GM21825 (cell line): Measurements from ENCODE around the gene DPH1.
A peak's percentile ranks its signal among the peaks of the same experiment; 100 is the strongest.

Experiments used
- ATAC-seq: cut with Tn5 transposase; IDR thresholded peaks from one replicate; pipeline ENCODE4 v1.9.1; 2021; ENCODE audit warnings: mild to moderate bottlenecking, moderate library complexity; ENCODE audit not compliant: unreplicated experiment

DPH1 gene

GRCh38 chr17:2059547-2060384 is 29.8 kb downstream of the DPH1 start:
- no peak for ATAC-seq

GRCh38 chr17:2060385-2060658 is 30.4 kb downstream of the DPH1 start:
- no peak for ATAC-seq

- ATAC-seq: no peak
Observed at GRCh38 chr17:2060681-2061440, 30.9 kb downstream of the DPH1 start.

- ATAC-seq: no peak
Observed at GRCh38 chr17:2061441-2061958, 31.5 kb downstream of the DPH1 start.

GRCh38 chr17:2062571-2063183 is 32.7 kb downstream of the DPH1 start:
- ATAC-seq: no peak

GRCh38 chr17:2063261-2064146 is 33.6 kb downstream of the DPH1 start:
- no peak for ATAC-seq

- no peak for ATAC-seq
Observed at GRCh38 chr17:2064147-2064489, 34.2 kb downstream of the DPH1 start.

- ATAC-seq: no peak
Observed at GRCh38 chr17:2064520-2064971, 34.6 kb downstream of the DPH1 start.

- no peak for ATAC-seq
Observed at GRCh38 chr17:2064980-2065785, 35.2 kb downstream of the DPH1 start.

- ATAC-seq: no peak
Observed at GRCh38 chr17:2065949-2066400, 36.0 kb downstream of the DPH1 start.

GRCh38 chr17:2067048-2067561 is 37.2 kb downstream of the DPH1 start:
- ATAC-seq: no peak

GRCh38 chr17:2067608-2068024 is 37.7 kb downstream of the DPH1 start:
- ATAC-seq: no peak

GRCh38 chr17:2068031-2068518 is 38.1 kb downstream of the DPH1 start:
- ATAC-seq: no peak

GRCh38 chr17:2068519-2069051 is 38.6 kb downstream of the DPH1 start:
- no peak for ATAC-seq

GRCh38 chr17:2070241-2071023 is 40.5 kb downstream of the DPH1 start:
- ATAC-seq: peak; percentile 73

GRCh38 chr17:2071024-2071385 is 41.1 kb downstream of the DPH1 start:
- no peak for ATAC-seq

- ATAC-seq: no peak
Observed at GRCh38 chr17:2071455-2072281, 41.7 kb downstream of the DPH1 start.

- ATAC-seq: no peak
Observed at GRCh38 chr17:2074919-2075318, 45.0 kb downstream of the DPH1 start.
